Panc1 (cell line): ENCODE results near the gene VARS1.

Experiments used
- TF ChIP-seq, protein P1 (sequence below): fragments of 450-650 bp; IDR thresholded peaks from 2 replicates; pipeline ENCODE4 v1.5.1; 2017; ENCODE audit warnings: mild to moderate bottlenecking
- TF ChIP-seq, protein P2 (sequence below), 2 experiments: IDR thresholded peaks; 2 replicates each; pipeline ENCODE4 v1.6.1; 2011 to 2012; ENCODE audit warnings: low read depth in 2 of 2, control low read depth in 1 of 2, low read length in 1 of 2, mild to moderate bottlenecking in 1 of 2, moderate library complexity in 1 of 2; ENCODE audit not compliant: insufficient read depth in 1 of 2

DNA sequence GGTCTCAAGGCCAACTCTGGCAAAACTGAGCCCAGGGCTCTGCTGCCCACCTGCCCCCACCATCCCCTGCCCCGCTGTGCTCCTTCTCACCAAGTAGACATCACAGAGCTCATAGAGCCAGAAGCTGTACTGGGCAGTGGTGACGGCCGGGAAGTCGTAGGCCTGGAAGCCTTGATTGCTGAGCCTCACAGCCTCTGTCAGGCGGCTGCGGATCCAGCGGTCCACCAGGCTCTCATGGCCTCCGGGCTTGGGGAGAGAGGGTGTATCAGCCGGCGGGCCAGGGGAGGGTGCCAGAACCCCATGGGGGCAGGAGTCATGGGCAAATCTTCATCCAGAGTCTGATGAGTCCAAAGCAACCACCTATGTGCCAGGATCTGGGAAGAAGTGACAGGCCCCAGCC is 15.6 kb downstream of the VARS1 start:
- TF ChIP-seq, protein P1, sequence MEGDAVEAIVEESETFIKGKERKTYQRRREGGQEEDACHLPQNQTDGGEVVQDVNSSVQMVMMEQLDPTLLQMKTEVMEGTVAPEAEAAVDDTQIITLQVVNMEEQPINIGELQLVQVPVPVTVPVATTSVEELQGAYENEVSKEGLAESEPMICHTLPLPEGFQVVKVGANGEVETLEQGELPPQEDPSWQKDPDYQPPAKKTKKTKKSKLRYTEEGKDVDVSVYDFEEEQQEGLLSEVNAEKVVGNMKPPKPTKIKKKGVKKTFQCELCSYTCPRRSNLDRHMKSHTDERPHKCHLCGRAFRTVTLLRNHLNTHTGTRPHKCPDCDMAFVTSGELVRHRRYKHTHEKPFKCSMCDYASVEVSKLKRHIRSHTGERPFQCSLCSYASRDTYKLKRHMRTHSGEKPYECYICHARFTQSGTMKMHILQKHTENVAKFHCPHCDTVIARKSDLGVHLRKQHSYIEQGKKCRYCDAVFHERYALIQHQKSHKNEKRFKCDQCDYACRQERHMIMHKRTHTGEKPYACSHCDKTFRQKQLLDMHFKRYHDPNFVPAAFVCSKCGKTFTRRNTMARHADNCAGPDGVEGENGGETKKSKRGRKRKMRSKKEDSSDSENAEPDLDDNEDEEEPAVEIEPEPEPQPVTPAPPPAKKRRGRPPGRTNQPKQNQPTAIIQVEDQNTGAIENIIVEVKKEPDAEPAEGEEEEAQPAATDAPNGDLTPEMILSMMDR, result no peak
- TF ChIP-seq, protein P2, sequence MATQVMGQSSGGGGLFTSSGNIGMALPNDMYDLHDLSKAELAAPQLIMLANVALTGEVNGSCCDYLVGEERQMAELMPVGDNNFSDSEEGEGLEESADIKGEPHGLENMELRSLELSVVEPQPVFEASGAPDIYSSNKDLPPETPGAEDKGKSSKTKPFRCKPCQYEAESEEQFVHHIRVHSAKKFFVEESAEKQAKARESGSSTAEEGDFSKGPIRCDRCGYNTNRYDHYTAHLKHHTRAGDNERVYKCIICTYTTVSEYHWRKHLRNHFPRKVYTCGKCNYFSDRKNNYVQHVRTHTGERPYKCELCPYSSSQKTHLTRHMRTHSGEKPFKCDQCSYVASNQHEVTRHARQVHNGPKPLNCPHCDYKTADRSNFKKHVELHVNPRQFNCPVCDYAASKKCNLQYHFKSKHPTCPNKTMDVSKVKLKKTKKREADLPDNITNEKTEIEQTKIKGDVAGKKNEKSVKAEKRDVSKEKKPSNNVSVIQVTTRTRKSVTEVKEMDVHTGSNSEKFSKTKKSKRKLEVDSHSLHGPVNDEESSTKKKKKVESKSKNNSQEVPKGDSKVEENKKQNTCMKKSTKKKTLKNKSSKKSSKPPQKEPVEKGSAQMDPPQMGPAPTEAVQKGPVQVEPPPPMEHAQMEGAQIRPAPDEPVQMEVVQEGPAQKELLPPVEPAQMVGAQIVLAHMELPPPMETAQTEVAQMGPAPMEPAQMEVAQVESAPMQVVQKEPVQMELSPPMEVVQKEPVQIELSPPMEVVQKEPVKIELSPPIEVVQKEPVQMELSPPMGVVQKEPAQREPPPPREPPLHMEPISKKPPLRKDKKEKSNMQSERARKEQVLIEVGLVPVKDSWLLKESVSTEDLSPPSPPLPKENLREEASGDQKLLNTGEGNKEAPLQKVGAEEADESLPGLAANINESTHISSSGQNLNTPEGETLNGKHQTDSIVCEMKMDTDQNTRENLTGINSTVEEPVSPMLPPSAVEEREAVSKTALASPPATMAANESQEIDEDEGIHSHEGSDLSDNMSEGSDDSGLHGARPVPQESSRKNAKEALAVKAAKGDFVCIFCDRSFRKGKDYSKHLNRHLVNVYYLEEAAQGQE (IDR thresholded peaks at IDR 0.05; ENCODE audit: insufficient read depth in 1 of 2, low read depth in 2 of 2, low read length in 1 of 2), result no peak
